GM12865 (cell line): ENCODE data around the gene HIC2.
"Not testable (repeated sequence)": the region's sequence is repeated elsewhere in the genome, so short reads cannot be mapped to it uniquely, and the experiment has no call there.

Experiments used
- DNase-seq: peaks from one replicate; pipeline ENCODE4 v3.0.0; 2010; ENCODE audit warnings: low read depth
- H3K4me3 ChIP-seq: 2 replicates; pipeline ENCODE4 v1.5.1; 2011; ENCODE audit warnings: mild to moderate bottlenecking, low read depth, low read length, control low read depth

Gene HIC2, protein sequence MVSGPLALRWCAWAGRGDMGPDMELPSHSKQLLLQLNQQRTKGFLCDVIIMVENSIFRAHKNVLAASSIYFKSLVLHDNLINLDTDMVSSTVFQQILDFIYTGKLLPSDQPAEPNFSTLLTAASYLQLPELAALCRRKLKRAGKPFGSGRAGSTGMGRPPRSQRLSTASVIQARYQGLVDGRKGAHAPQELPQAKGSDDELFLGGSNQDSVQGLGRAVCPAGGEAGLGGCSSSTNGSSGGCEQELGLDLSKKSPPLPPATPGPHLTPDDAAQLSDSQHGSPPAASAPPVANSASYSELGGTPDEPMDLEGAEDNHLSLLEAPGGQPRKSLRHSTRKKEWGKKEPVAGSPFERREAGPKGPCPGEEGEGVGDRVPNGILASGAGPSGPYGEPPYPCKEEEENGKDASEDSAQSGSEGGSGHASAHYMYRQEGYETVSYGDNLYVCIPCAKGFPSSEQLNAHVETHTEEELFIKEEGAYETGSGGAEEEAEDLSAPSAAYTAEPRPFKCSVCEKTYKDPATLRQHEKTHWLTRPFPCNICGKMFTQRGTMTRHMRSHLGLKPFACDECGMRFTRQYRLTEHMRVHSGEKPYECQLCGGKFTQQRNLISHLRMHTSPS

GRCh38 chr22:21417227-21417746, at the start of gene HIC2:
TSS of gene HIC2 (plus strand) at chr22:21417371. CDS start at chr22:21442832, 25,461 bp downstream.
- peak within 1 kb of the TSS; percentile 36 for H3K4me3 ChIP-seq
- not testable (repeated sequence) for DNase-seq

GRCh38 chr22:21368603-21369310, 48.4 kb upstream of the HIC2 start:
- H3K4me3 ChIP-seq, DNase-seq: not testable (repeated sequence)

DNA sequence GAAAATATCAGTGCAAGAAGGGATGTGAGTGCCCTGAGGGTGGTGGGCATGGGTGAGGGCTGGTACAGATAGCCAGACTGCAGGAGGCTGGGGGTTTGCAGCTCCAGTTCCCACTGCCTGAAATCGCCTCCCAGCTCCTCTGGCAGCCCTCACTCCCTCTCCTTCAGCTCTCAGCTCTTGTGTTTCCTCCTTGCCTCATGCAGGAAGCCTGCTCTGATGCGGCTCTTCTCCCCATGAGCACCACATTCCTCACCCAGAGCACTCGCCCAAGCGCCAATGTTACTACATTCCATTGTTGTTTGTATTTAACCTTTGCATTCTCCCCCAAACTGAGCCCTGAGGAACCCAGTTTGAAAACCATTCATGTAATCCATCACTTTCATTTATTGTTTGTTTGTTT, 41.3 kb upstream of the HIC2 start:
- not testable (repeated sequence) for DNase-seq, H3K4me3 ChIP-seq

- not testable (repeated sequence) for DNase-seq, H3K4me3 ChIP-seq
Measured at GRCh38 chr22:21383701-21384467, 33.3 kb upstream of the HIC2 start, which contains the start of gene RIMBP3B. TSS of gene RIMBP3B (plus strand) at chr22:21383751. CDS start at chr22:21383859, 108 bp downstream.

DNA sequence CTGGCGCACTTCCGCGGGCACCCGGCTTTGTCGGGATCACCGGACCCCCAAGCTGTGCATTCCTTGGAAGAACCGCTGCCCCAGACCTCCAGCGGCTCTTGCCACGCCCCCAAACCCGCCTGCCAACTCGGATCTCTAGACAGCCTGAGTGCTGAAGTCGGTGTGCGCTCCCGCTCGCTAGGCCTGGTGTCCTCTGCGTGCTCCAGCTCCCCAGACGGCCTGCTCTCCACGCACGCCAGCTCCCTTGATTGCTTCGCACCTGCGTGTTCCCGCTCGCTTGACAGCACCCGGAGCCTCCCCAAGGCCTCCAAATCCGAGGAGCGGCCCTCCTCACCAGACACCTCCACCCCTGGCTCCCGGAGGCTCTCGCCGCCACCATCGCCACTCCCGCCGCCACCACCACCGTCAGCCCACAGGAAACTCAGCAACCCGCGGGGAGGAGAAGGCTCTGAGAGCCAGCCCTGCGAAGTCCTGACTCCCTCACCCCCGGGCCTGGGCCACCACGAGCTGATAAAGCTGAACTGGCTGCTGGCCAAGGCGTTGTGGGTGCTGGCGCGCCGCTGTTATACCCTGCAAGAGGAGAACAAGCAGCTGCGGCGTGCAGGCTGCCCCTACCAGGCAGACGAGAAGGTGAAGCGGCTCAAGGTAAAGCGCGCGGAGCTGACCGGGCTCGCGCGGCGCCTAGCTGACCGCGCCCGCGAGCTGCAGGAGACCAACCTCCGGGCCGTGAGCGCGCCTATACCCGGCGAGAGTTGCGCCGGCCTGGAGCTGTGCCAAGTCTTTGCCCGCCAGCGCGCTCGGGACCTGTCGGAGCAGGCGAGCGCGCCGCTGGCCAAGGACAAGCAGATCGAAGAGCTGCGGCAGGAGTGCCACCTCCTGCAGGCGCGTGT, 32.5 kb upstream of the HIC2 start:
- not testable (repeated sequence) for H3K4me3 ChIP-seq, DNase-seq

DNA sequence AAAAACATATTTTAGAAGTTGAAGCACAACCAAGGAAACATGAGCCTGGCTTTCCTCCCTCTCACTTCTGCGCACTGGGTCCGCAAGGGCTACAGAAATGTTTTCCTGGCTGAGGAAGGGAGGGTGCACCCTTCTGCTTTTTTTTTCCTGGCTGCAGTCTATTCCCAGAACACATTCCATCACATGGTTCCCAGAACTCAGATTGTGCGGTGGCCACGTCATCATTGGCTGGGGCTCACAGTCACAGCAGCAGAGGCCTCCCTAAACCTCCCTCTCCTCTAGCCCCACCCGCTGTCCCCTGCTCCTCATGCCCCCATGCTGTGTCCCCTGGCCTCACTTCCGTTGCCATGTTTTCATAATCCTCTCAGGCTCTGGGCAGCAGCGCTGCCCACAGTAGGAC, 27.7 kb upstream of the HIC2 start:
- DNase-seq, H3K4me3 ChIP-seq: not testable (repeated sequence)

DNA sequence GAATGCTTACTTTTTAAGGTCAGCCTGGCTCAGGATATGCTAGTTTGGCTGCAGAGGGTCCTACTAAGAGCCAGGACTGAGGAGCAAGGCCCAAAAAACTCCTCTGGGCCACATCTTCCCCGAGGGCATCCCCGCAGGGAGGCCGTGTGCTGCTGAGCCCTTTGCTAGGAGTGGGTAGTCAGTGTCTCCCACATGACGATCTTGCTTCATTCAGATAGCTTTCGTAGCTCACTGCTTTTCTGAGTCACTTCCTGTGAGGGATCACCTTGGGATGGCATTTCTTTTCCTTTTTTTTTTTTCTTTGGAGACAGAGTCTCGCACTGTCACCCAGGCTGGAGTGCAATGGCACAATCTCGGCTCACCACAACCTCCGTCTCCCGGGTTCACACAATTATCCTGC, 27.2 kb upstream of the HIC2 start:
- H3K4me3 ChIP-seq, DNase-seq: not testable (repeated sequence)

DNA sequence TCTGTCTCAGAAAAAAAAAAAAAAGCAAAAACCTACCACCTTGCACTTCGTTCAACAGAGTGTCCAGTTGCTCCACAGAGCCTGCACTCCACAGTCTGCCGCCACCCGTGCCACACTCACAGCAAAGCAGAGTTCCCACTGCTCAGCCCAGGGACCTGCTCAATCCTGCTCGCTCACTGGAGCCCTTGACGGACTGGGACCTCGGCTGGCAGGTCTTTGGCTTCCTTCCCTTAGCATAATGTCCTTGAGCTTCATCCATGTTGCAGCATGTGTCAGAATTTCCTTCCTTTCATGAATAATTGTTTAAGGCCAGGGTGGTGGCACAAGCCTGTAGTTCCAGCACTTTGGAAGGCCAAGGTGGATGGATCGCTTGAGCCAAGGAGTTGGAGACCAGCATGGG, 22.6 kb upstream of the HIC2 start:
- not testable (repeated sequence) for H3K4me3 ChIP-seq, DNase-seq

- H3K4me3 ChIP-seq, DNase-seq: not testable (repeated sequence)
Measured at GRCh38 chr22:21401197-21401969, 15.8 kb upstream of the HIC2 start.

DNA sequence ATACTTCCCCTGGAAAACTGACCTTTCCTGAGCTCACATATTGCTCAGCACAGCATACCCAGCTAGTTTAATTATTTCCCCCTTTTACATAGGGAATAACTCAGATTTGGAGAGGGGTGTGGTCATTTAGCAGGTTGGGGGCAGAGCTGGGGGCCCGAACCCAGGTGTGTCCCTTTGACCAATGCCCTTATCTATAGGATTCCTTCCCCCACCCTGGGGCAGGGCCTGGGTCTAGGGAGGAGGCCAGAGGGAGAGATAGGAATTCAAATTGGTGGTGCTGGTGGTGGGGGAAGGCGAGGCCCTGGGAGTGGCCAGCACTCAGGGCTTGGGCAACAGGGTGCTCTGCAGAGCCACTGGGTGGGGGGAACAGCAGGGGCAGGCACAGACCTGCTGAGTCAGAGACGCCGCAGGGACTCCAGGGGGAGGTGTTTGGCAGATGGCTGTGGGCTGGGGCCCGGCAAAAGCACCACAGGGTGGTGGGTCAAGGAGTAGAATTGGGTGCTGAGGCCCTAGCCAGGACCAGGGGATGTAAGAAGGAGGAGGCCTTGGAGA, 14.3 kb upstream of the HIC2 start:
- DNase-seq, H3K4me3 ChIP-seq: not testable (repeated sequence)

DNA sequence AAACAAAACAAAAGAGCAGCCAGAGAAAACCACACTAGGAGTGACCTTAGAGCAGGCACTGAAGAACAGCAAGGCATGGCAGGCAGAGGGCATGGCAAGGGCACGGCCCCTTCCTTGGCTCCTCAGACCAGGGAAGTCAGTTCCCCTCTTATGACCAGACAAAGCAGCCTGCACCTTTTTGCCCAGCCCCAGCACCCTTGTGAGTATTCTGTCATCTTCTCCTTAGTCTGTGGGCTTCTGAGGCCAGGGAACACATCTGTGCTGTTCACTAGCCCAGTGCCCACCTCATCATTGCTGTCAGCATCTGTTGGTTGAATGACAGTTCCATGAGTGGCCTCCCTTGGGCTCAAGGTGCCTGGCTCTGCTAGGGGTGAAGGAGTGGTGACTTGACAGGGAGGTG, 10.0 kb upstream of the HIC2 start:
- H3K4me3 ChIP-seq: not testable (repeated sequence)

DNA sequence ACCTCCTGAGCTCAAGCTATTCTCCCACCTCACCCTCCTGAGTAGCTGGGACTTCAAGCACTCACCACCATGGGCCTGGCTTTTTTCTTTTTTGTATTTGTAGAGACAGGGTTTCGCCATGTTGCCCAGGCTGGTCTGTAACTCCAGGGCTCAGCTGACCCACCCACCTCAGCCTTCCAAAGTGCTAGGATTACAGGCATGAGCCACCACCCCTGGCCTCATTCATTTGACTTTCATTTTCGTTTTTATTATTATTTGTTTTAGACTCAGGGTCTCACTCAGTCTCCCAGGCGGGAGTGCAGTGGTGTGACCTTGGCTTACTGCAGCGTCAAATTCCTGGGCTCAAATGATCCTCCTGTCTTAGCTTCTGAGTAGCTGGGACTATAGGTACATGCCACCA, 9.4 kb upstream of the HIC2 start:
- not testable (repeated sequence) for DNase-seq

More for the DNA sequence above, 10.0 kb upstream of the HIC2 start:
- DNase-seq: not testable (repeated sequence)

GRCh38 chr22:21416375-21416774, 796 bp upstream of the HIC2 start:
- not testable (repeated sequence) for DNase-seq

More for the DNA sequence above, 9.4 kb upstream of the HIC2 start:
- not testable (repeated sequence) for H3K4me3 ChIP-seq

DNA sequence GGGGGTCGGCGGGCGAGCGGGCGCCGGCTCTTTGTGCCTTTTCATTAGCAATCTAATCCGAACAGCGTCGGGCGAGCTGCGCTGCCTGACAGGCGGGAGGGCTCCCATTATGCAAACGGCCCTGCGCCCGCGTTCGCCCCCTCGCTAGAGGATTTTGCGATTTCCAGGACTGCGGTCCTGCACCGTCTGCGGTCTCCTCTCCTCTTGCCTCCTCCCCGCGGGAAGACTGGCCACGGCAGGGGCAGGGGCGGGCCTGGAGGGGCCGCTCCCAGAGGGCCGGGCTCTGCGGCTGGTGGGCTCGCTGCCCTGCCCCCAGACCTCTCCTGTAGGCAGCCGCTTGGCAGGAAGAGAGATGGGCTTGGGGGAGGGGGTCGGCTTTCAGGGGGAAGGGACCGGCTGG, 682 bp downstream of the HIC2 start:
- peak overlapping the region; percentile 36 for H3K4me3 ChIP-seq
- DNase-seq: not testable (repeated sequence)

More at GRCh38 chr22:21416375-21416774, 796 bp upstream of the HIC2 start:
- not testable (repeated sequence) for H3K4me3 ChIP-seq

- not testable (repeated sequence) for H3K4me3 ChIP-seq, DNase-seq
Measured at GRCh38 chr22:21418974-21419638, 1.9 kb downstream of the HIC2 start.

DNA sequence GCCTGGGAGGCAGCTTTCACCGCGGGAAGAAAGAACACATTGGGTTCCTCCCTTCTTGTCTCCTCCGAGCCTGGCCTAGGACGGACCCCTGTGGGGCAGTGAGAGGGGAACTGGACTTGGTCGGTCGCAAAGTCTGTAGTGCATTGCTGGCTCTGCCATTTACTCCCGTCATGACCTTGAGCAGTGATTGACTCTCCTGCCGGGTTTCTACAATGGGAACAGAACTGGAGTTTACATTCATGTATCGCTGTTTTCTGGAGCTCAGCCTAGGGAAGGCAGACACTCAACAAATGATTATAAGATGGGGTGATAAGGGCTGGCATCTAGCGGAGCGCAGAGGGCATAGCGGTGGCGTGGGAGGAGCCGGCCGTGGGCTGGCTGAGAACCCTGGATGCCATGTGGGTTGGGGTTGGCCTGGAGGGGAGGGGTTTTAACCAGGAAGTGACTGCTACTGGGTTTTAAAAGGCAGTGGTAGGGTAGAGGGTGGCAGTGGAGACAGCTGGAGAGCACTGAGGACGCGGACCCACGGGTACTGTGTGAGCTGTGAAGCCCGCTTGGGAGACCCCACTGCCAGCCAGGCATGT, 3.1 kb downstream of the HIC2 start:
- H3K4me3 ChIP-seq, DNase-seq: not testable (repeated sequence)
